Measurements from ENCODE around the gene DAB2.

Gene DAB2

GRCh38 chr5:39396843-39397242 is 27.9 kb downstream of the DAB2 start:
- no peaks in the 10 kb centered on the region for H3K36me3 ChIP-seq (ENCODE audit: control insufficient read depth, insufficient read depth, low read length)
- no peaks in the 10 kb centered on the region for H3K9me3 ChIP-seq (ENCODE audit: control insufficient read depth, insufficient read depth, low read length)
- H3K4me1 ChIP-seq (ENCODE audit: control insufficient read depth, insufficient read depth, low read length), result peaks cover 2% of the 10 kb centered on the region

GRCh38 chr5:39395521-39395920 is 29.3 kb downstream of the DAB2 start:
- Histone ChIP-seq H3K4me1 (ENCODE audit: control insufficient read depth, insufficient read depth, low read length) (peaks cover 2% of the 10 kb centered on the region), H3K4me3 (ENCODE audit: low read depth, low read length) (no peak overlapping the region), H3K27me3 (ENCODE audit: control insufficient read depth, insufficient read depth, low read length) (no peaks in the 10 kb centered on the region), H3K9ac (ENCODE audit: low read depth, low read length) (no peak overlapping the region), H3K9me3 (ENCODE audit: control insufficient read depth, insufficient read depth, low read length) (no peaks in the 10 kb centered on the region), H3K36me3 (ENCODE audit: control insufficient read depth, insufficient read depth, low read length) (no peaks in the 10 kb centered on the region)

More at GRCh38 chr5:39396843-39397242, 27.9 kb downstream of the DAB2 start:
- Histone ChIP-seq H3K27me3 (ENCODE audit: control insufficient read depth, insufficient read depth, low read length) (no peaks in the 10 kb centered on the region), H3K9ac (ENCODE audit: low read depth, low read length) (no peak overlapping the region), H3K4me3 (ENCODE audit: low read depth, low read length) (no peak overlapping the region)

- Histone ChIP-seq H3K9me3 (ENCODE audit: control insufficient read depth, insufficient read depth, low read length) (no peaks in the 10 kb centered on the region), H3K4me3 (ENCODE audit: low read depth, low read length) (no peak overlapping the region), H3K9ac (ENCODE audit: low read depth, low read length) (no peak overlapping the region), H3K27me3 (ENCODE audit: control insufficient read depth, insufficient read depth, low read length) (no peaks in the 10 kb centered on the region), H3K4me1 (ENCODE audit: control insufficient read depth, insufficient read depth, low read length) (peaks cover 2% of the 10 kb centered on the region), H3K36me3 (ENCODE audit: control insufficient read depth, insufficient read depth, low read length) (no peaks in the 10 kb centered on the region)
These were observed 29.8 kb downstream of the DAB2 start for GRCh38 chr5:39394946-39395345.

GRCh38 chr5:39390945-39391344 is 33.8 kb downstream of the DAB2 start:
- H3K4me3 ChIP-seq (ENCODE audit: low read depth, low read length), result no peak overlapping the region
- H3K9me3 ChIP-seq (ENCODE audit: control insufficient read depth, insufficient read depth, low read length), result no peaks in the 10 kb centered on the region
- no peak overlapping the region for H3K9ac ChIP-seq (ENCODE audit: low read depth, low read length)
- no peaks in the 10 kb centered on the region for H3K27me3 ChIP-seq (ENCODE audit: control insufficient read depth, insufficient read depth, low read length)
- no peaks in the 10 kb centered on the region for H3K4me1 ChIP-seq (ENCODE audit: control insufficient read depth, insufficient read depth, low read length)
- H3K36me3 ChIP-seq (ENCODE audit: control insufficient read depth, insufficient read depth, low read length), result no peaks in the 10 kb centered on the region

GRCh38 chr5:39387293-39387692 is 37.5 kb downstream of the DAB2 start:
- Histone ChIP-seq H3K4me1 (ENCODE audit: control insufficient read depth, insufficient read depth, low read length) (no peaks in the 10 kb centered on the region), H3K9ac (ENCODE audit: low read depth, low read length) (no peak overlapping the region), H3K36me3 (ENCODE audit: control insufficient read depth, insufficient read depth, low read length) (no peaks in the 10 kb centered on the region), H3K27me3 (ENCODE audit: control insufficient read depth, insufficient read depth, low read length) (no peaks in the 10 kb centered on the region), H3K9me3 (ENCODE audit: control insufficient read depth, insufficient read depth, low read length) (no peaks in the 10 kb centered on the region), H3K4me3 (ENCODE audit: low read depth, low read length) (no peak overlapping the region)

GRCh38 chr5:39384271-39384670 is 40.5 kb downstream of the DAB2 start:
- no peaks in the 10 kb centered on the region for H3K9me3 ChIP-seq (ENCODE audit: control insufficient read depth, insufficient read depth, low read length)
- H3K36me3 ChIP-seq (ENCODE audit: control insufficient read depth, insufficient read depth, low read length), result no peaks in the 10 kb centered on the region
- no peak overlapping the region for H3K9ac ChIP-seq (ENCODE audit: low read depth, low read length)
- no peaks in the 10 kb centered on the region for H3K27me3 ChIP-seq (ENCODE audit: control insufficient read depth, insufficient read depth, low read length)
- H3K4me1 ChIP-seq (ENCODE audit: control insufficient read depth, insufficient read depth, low read length), result no peaks in the 10 kb centered on the region
- H3K4me3 ChIP-seq (ENCODE audit: low read depth, low read length), result no peak overlapping the region

- Histone ChIP-seq H3K9me3 (ENCODE audit: control insufficient read depth, insufficient read depth, low read length) (no peaks in the 10 kb centered on the region), H3K36me3 (ENCODE audit: control insufficient read depth, insufficient read depth, low read length) (no peaks in the 10 kb centered on the region), H3K27me3 (ENCODE audit: control insufficient read depth, insufficient read depth, low read length) (no peaks in the 10 kb centered on the region), H3K4me3 (ENCODE audit: low read depth, low read length) (no peak overlapping the region), H3K4me1 (ENCODE audit: control insufficient read depth, insufficient read depth, low read length) (no peaks in the 10 kb centered on the region), H3K9ac (ENCODE audit: low read depth, low read length) (no peak overlapping the region)
These were observed 43.4 kb downstream of the DAB2 start for GRCh38 chr5:39381376-39381775.

- no peak overlapping the region for H3K4me3 ChIP-seq (ENCODE audit: low read depth, low read length)
- no peak overlapping the region for H3K9ac ChIP-seq (ENCODE audit: low read depth, low read length)
- H3K4me1 ChIP-seq (ENCODE audit: control insufficient read depth, insufficient read depth, low read length), result no peaks in the 10 kb centered on the region
- no peaks in the 10 kb centered on the region for H3K36me3 ChIP-seq (ENCODE audit: control insufficient read depth, insufficient read depth, low read length)
- H3K27me3 ChIP-seq (ENCODE audit: control insufficient read depth, insufficient read depth, low read length), result no peaks in the 10 kb centered on the region
- no peaks in the 10 kb centered on the region for H3K9me3 ChIP-seq (ENCODE audit: control insufficient read depth, insufficient read depth, low read length)
These were observed 45.1 kb downstream of the DAB2 start for GRCh38 chr5:39379693-39380092.

- Histone ChIP-seq H3K4me3 (ENCODE audit: low read depth, low read length) (no peak overlapping the region), H3K9me3 (ENCODE audit: control insufficient read depth, insufficient read depth, low read length) (no peaks in the 10 kb centered on the region), H3K27me3 (ENCODE audit: control insufficient read depth, insufficient read depth, low read length) (no peaks in the 10 kb centered on the region), H3K9ac (ENCODE audit: low read depth, low read length) (no peak overlapping the region), H3K36me3 (ENCODE audit: control insufficient read depth, insufficient read depth, low read length) (no peaks in the 10 kb centered on the region), H3K4me1 (ENCODE audit: control insufficient read depth, insufficient read depth, low read length) (no peaks in the 10 kb centered on the region)
These were observed 47.2 kb downstream of the DAB2 start for GRCh38 chr5:39377613-39378012.

- Histone ChIP-seq H3K36me3 (ENCODE audit: control insufficient read depth, insufficient read depth, low read length) (no peaks in the 10 kb centered on the region), H3K4me3 (ENCODE audit: low read depth, low read length) (no peak overlapping the region), H3K4me1 (ENCODE audit: control insufficient read depth, insufficient read depth, low read length) (no peaks in the 10 kb centered on the region), H3K27me3 (ENCODE audit: control insufficient read depth, insufficient read depth, low read length) (no peaks in the 10 kb centered on the region), H3K9me3 (ENCODE audit: control insufficient read depth, insufficient read depth, low read length) (no peaks in the 10 kb centered on the region), H3K9ac (ENCODE audit: low read depth, low read length) (no peak overlapping the region)
These were observed 48.5 kb downstream of the DAB2 start for GRCh38 chr5:39376293-39376714.

- H3K27me3 ChIP-seq (ENCODE audit: control insufficient read depth, insufficient read depth, low read length), result no peaks in the 10 kb centered on the region
- H3K9ac ChIP-seq (ENCODE audit: low read depth, low read length), result no peak overlapping the region
- no peaks in the 10 kb centered on the region for H3K36me3 ChIP-seq (ENCODE audit: control insufficient read depth, insufficient read depth, low read length)
- H3K4me1 ChIP-seq (ENCODE audit: control insufficient read depth, insufficient read depth, low read length), result no peaks in the 10 kb centered on the region
- H3K9me3 ChIP-seq (ENCODE audit: control insufficient read depth, insufficient read depth, low read length), result no peaks in the 10 kb centered on the region
- no peak overlapping the region for H3K4me3 ChIP-seq (ENCODE audit: low read depth, low read length)
These were observed 51.0 kb downstream of the DAB2 start for GRCh38 chr5:39373791-39374190.

GRCh38 chr5:39371367-39371635 is 53.5 kb downstream of the DAB2 start:
- no peaks in the 10 kb centered on the region for H3K27me3 ChIP-seq (ENCODE audit: control insufficient read depth, insufficient read depth, low read length)

More at GRCh38 chr5:39371367-39371635, 53.5 kb downstream of the DAB2 start:
- Histone ChIP-seq H3K9me3 (ENCODE audit: control insufficient read depth, insufficient read depth, low read length) (no peaks in the 10 kb centered on the region), H3K4me1 (ENCODE audit: control insufficient read depth, insufficient read depth, low read length) (no peaks in the 10 kb centered on the region), H3K9ac (ENCODE audit: low read depth, low read length) (no peak overlapping the region), H3K4me3 (ENCODE audit: low read depth, low read length) (no peak overlapping the region), H3K36me3 (ENCODE audit: control insufficient read depth, insufficient read depth, low read length) (no peaks in the 10 kb centered on the region)

Measured in iPS-15b (cell line).